ENCODE measurements around the gene GTF2H3. TPM values are rescaled to one million over a fixed set of nuclear protein-coding genes. Genes with fewer than 3 reads are reported as not detected.
A peak's percentile ranks its signal among the peaks of the same experiment; 100 is the strongest.

GTF2H3 gene
- total and polyA plus RNA-seq, 9 of the 15 experiments (the other 6 are each of a cell fraction or from before 2014, with no cell fraction given) = 22.7 to 99.7 (median 49.6) TPM

GRCh38 chr12:123705935-123706334 is 72.3 kb downstream of the GTF2H3 start:
- WGBS (ENCODE audit: insufficient coverage, low coverage, missing lambda C conversion rate) = 90% methylated on average over 1 of the region's 3 CpGs
- Histone ChIP-seq H3K9me1 (ENCODE audit: control insufficient read depth, insufficient read depth, low read length) (no peaks in the 10 kb centered on the region), H3K4me3 (no peak overlapping the region), H3K9me3 (replicated peaks; ENCODE audit: control insufficient read depth, insufficient read depth, low read depth, low read length) (no peaks in the 10 kb centered on the region), H3K4me1 (replicated peaks in 1 of 2; ENCODE audit: control insufficient read depth in 2 of 2, insufficient read depth in 2 of 2, low read length in 2 of 2) (peaks cover 0 to under 1% of the 10 kb centered on the region in 2 experiments; a peak in 2 of 5 replicates), H3K36me3 (ENCODE audit: control insufficient read depth, insufficient read depth, low read length) (no peaks in the 10 kb centered on the region), H3K9ac (ENCODE audit: insufficient read depth in 1 of 2, low read depth in 2 of 2, low read length in 2 of 2) (no peak overlapping the region), H4K20me1 (replicated peaks; ENCODE audit: control insufficient read depth, insufficient read depth, low read length) (no peaks in the 10 kb centered on the region), H2AFZ (ENCODE audit: low read depth, low read length) (no peak overlapping the region), H3K27me3 (ENCODE audit: control insufficient read depth in 2 of 2, insufficient read depth in 2 of 2, low read length in 2 of 2) (no peaks in the 10 kb centered on the region), H3K4me2 (ENCODE audit: insufficient read depth, low read length) (no peak overlapping the region), H3K79me2 (ENCODE audit: control insufficient read depth, insufficient read depth, low read length) (no peaks in the 10 kb centered on the region), H3K27ac (ENCODE audit: extremely low read depth, low read depth, low read length) (no peak overlapping the region)
- CTCF ChIA-PET (ENCODE audit: low intra/inter-chr PET ratio) = no interaction called here
- FAIRE-seq = no peak
- BruUV-seq (replicated peaks) = no TSS peak
- POLR2A ChIA-PET = no interaction called here
- ATAC-seq = peak; percentile 88
- DNase-seq (ENCODE audit: extremely low read depth in 1 of 4, low spot score in 3 of 4) = peak in 2 of 4 experiments; percentile 38 to 53
- no peak for TF ChIP-seq ZNF764 (CRISPR knock-in tag; IDR thresholded peaks at IDR 0.05; ENCODE audit: low read depth)
- 0 out of 2 replicates have a peak, but pooled peaks have one; percentile 24 for TF ChIP-seq JUND (IDR thresholded peaks at IDR 0.05; ENCODE audit: borderline replicate concordance, low read depth, low read length)
- no peak for TF ChIP-seq JUND (tag; IDR thresholded peaks at IDR 0.05; ENCODE audit: borderline replicate concordance, low read depth, low read length)
- TF ChIP-seq USF1 (CRISPR knock-in tag; IDR thresholded peaks at IDR 0.05) = peak; percentile 76
- TF ChIP-seq CEBPB (tag; IDR thresholded peaks at IDR 0.05) = no peak
- TF ChIP-seq RAD51 (IDR thresholded peaks at IDR 0.05; ENCODE audit: borderline replicate concordance, low read depth) = peak; percentile 70
- TF ChIP-seq NFYB (IDR thresholded peaks at IDR 0.05; ENCODE audit: extremely low read depth, insufficient read length) = peak; percentile 64
- no peak for TF ChIP-seq MTF1 (CRISPR knock-in tag; IDR thresholded peaks at IDR 0.05; ENCODE audit: borderline replicate concordance)
- TF ChIP-seq NFIC (IDR thresholded peaks at IDR 0.05) = peak; percentile 66
- no peak for TF ChIP-seq ZFPM2 (CRISPR knock-in tag; IDR thresholded peaks at IDR 0.05)
- peak; percentile 74 for TF ChIP-seq ATF3 (IDR thresholded peaks at IDR 0.05)
- TF ChIP-seq ATF3 (CRISPR knock-in tag; conservative IDR thresholded peaks at IDR 0.05) = no peak
- TF ChIP-seq ZNF175 (CRISPR knock-in tag; IDR thresholded peaks at IDR 0.05; ENCODE audit: low read depth) = no peak
- TF ChIP-seq PHF20 (IDR thresholded peaks at IDR 0.05; ENCODE audit: partially characterized antibody) = no peak
- no peak for TF ChIP-seq ELF4 (CRISPR knock-in tag; IDR thresholded peaks at IDR 0.05)
- peak; percentile 61 for TF ChIP-seq USF2 (CRISPR knock-in tag; IDR thresholded peaks at IDR 0.05)
- intact Hi-C loops (cut with micrococcal nuclease) (no loop called here), in situ Hi-C loops (cut with MboI) (no loop called here)

Data from K562 (cell line).